CD14-positive monocyte (primary cell): ENCODE results near the gene AGBL1. TPM values are rescaled to one million over a fixed set of nuclear protein-coding genes. Genes with fewer than 3 reads are reported as not detected.

Experiments used
- DNase-seq, 3 donors: peaks; one replicate each; pipeline ENCODE4 v3.0.0-alpha.2; 2011 to 2022
- H2AFZ ChIP-seq: 2 replicates; pipeline ENCODE4 v1.6.0; 2012; ENCODE audit warnings: mild to moderate bottlenecking, low read depth, low read length, inconsistent platforms; ENCODE audit not compliant: insufficient read depth, poor library complexity, severe bottlenecking
- H3K27ac ChIP-seq, 2 donors: 1 replicate in 1 of 2; 2 replicates in 1 of 2; pipeline ENCODE4 v1.5.1; 2012 to 2013; ENCODE audit warnings: low read length in 2 of 2, control low read depth in 1 of 2, inconsistent platforms in 1 of 2, low read depth in 1 of 2, mild to moderate bottlenecking in 1 of 2
- H3K27me3 ChIP-seq, 2 donors: one replicate each; pipeline versions ENCODE4 v1.6.0 to v1.6.1; 2011 to 2013; ENCODE audit warnings: low read length in 2 of 2; ENCODE audit not compliant: control insufficient read depth in 2 of 2, insufficient read depth in 2 of 2
- H3K36me3 ChIP-seq, 2 donors: replicated peaks in 1 of 2; 1 replicate in 1 of 2; 2 replicates in 1 of 2; pipeline versions ENCODE4 v1.5.1 to v1.6.1; 2012 to 2013; ENCODE audit warnings: low read length in 2 of 2, control low read depth in 1 of 2, inconsistent platforms in 1 of 2, mild to moderate bottlenecking in 1 of 2; ENCODE audit not compliant: insufficient read depth in 2 of 2, control insufficient read depth in 1 of 2
- H3K4me1 ChIP-seq, 2 donors: 1 replicate in 1 of 2; 2 replicates in 1 of 2; pipeline versions ENCODE4 v1.5.1 to v1.6.1; 2012 to 2013; ENCODE audit warnings: low read length in 2 of 2, control low read depth in 1 of 2, inconsistent platforms in 1 of 2, mild to moderate bottlenecking in 1 of 2, moderate library complexity in 1 of 2; ENCODE audit not compliant: insufficient read depth in 2 of 2, control insufficient read depth in 1 of 2
- H3K4me2 ChIP-seq: replicated peaks from 2 replicates; pipeline ENCODE3; 2012; ENCODE audit warnings: low read length, moderate library complexity, mild to moderate bottlenecking; ENCODE audit not compliant: poor library complexity, severe bottlenecking; ENCODE audit errors: extremely low read depth
- H3K4me3 ChIP-seq, 3 experiments: fragments of 200-600 bp in 1 of 3; sonication (generic) in 1 of 3; replicated peaks in 1 of 3; 1 replicate in 2 of 3; 2 replicates in 1 of 3; pipeline ENCODE4 v1.5.1; 2011 to 2013; ENCODE audit warnings: low read length in 3 of 3, mild to moderate bottlenecking in 3 of 3, control low read depth in 2 of 3, low read depth in 2 of 3, inconsistent platforms in 1 of 3, moderate library complexity in 1 of 3
- H3K79me2 ChIP-seq: 2 replicates; pipeline ENCODE4 v1.6.0; 2012; ENCODE audit warnings: mild to moderate bottlenecking, control low read depth, inconsistent platforms, low read length, moderate library complexity; ENCODE audit not compliant: insufficient read depth
- H3K9ac ChIP-seq: 2 replicates; pipeline ENCODE4 v1.6.0; 2017; ENCODE audit warnings: low read length, mild to moderate bottlenecking; ENCODE audit not compliant: insufficient read depth, poor library complexity, severe bottlenecking
- H3K9me3 ChIP-seq, 2 donors: replicated peaks in 1 of 2; 1 replicate in 1 of 2; 2 replicates in 1 of 2; pipeline versions ENCODE4 v1.5.1 to v1.6.1; 2012 to 2013; ENCODE audit warnings: low read length in 2 of 2, control low read depth in 1 of 2; ENCODE audit not compliant: control insufficient read depth in 1 of 2, insufficient read depth in 1 of 2
- H4K20me1 ChIP-seq: 2 replicates; pipeline ENCODE4 v1.6.0; 2012; ENCODE audit warnings: mild to moderate bottlenecking, low read length, control low read depth, moderate library complexity; ENCODE audit not compliant: insufficient read depth
- H3K27ac Mint-ChIP-seq, 7 donors: one replicate each; pipeline ENCODE4 v1.8.0; 2020; ENCODE audit warnings: mild to moderate bottlenecking in 7 of 7, mixed read lengths in 7 of 7, moderate library complexity in 6 of 7, inconsistent platforms in 2 of 7
- H3K27me3 Mint-ChIP-seq, 3 donors: one replicate each; pipeline ENCODE4 v1.8.0; 2021 to 2022; ENCODE audit warnings: low read depth in 3 of 3, mild to moderate bottlenecking in 3 of 3, mixed read lengths in 3 of 3, moderate library complexity in 3 of 3, inconsistent platforms in 1 of 3
- H3K36me3 Mint-ChIP-seq, 2 donors: one replicate each; pipeline ENCODE4 v1.8.0; 2020; ENCODE audit warnings: mixed read lengths in 2 of 2, inconsistent platforms in 1 of 2, mild to moderate bottlenecking in 1 of 2
- H3K4me1 Mint-ChIP-seq: one replicate; pipeline ENCODE4 v1.8.0; 2020; ENCODE audit warnings: mild to moderate bottlenecking, mixed read lengths
- H3K4me3 Mint-ChIP-seq, 2 donors: one replicate each; pipeline ENCODE4 v1.8.0; 2020; ENCODE audit warnings: mild to moderate bottlenecking in 2 of 2, mixed read lengths in 2 of 2, moderate library complexity in 1 of 2
- H3K9me3 Mint-ChIP-seq, 7 donors: one replicate each; pipeline ENCODE4 v1.8.0; 2020 to 2022; ENCODE audit warnings: mixed read lengths in 7 of 7, mild to moderate bottlenecking in 6 of 7, moderate library complexity in 6 of 7, inconsistent platforms in 2 of 7
- CTCF ChIP-seq: fragments of 200-600 bp; IDR thresholded peaks from one replicate; pipeline ENCODE4 v1.8.0; 2022; ENCODE audit warnings: antibody characterized with exemption, mild to moderate bottlenecking
- WGBS: methylation state at CpG from one replicate; pipeline ENCODE4 v1.1.5; 2013; ENCODE audit warnings: missing lambda C conversion rate; ENCODE audit not compliant: insufficient coverage; 5-methylcytosine and 5-hydroxymethylcytosine counted together
- intact Hi-C, 2 donors: fragments of 100-400 bp; cut with micrococcal nuclease; formaldehyde crosslinking; loops; one replicate each; pipeline versions ENCODE4 v1.15.0 to v1.15.1; 2023
- polyA plus RNA-seq, 3 donors: library from polyadenylated mRNA; depleted of rRNA in 1 of 3; unstranded in 2 of 3; stranded (reverse) in 1 of 3; fragments of 300-500 nt in 2 of 3; fragments of >200 nt in 1 of 3; fragmentation: Illumina TruSeq in 2 of 3; gene quantifications; 1 replicate in 2 of 3; 2 replicates in 1 of 3; pipeline ENCODE4 v1.2.3, GENCODE V29; 2012 to 2021

Gene AGBL1
- polyA plus RNA-seq, 3 donors, result not detected

GRCh38 chr15:86042226-86042625 is 37.4 kb upstream of the AGBL1 start:
- Histone ChIP-seq H3K4me1 (no peaks in the 10 kb centered on the region), H2AFZ (no peak overlapping the region), H4K20me1 (no peaks in the 10 kb centered on the region), H3K27ac (no peak overlapping the region), H3K9ac (no peak overlapping the region), H3K4me3 (no peak overlapping the region), H3K36me3 (no peaks in the 10 kb centered on the region), H3K79me2 (no peaks in the 10 kb centered on the region), H3K9me3 (no peaks in the 10 kb centered on the region), H3K27me3 (no peaks in the 10 kb centered on the region), H3K4me2 (no peak overlapping the region)
- Mint-ChIP-seq H3K27me3 (peaks cover 0 to 7% (median 3%) of the 10 kb centered on the region in 3 donors), H3K4me1 (no peaks in the 10 kb centered on the region), H3K27ac (no peak overlapping the region), H3K36me3 (no peaks in the 10 kb centered on the region), H3K9me3 (peaks cover 0 to 4% (median 0%) of the 10 kb centered on the region in 7 donors), H3K4me3 (no peak overlapping the region)
- WGBS, result 100% methylated on average over 1 of the region's 1 CpG
- no peak for TF ChIP-seq CTCF
- no peak for DNase-seq
- intact Hi-C loops, result no loop called here

GRCh38 chr15:86044981-86045380 is 34.7 kb upstream of the AGBL1 start:
- Histone ChIP-seq H3K27me3 (no peaks in the 10 kb centered on the region), H2AFZ (no peak overlapping the region), H3K9me3 (no peaks in the 10 kb centered on the region), H3K36me3 (no peaks in the 10 kb centered on the region), H3K4me1 (no peaks in the 10 kb centered on the region), H3K4me3 (no peak overlapping the region), H3K4me2 (no peak overlapping the region), H4K20me1 (no peaks in the 10 kb centered on the region), H3K9ac (no peak overlapping the region), H3K27ac (no peak overlapping the region), H3K79me2 (no peaks in the 10 kb centered on the region)
- H3K27ac Mint-ChIP-seq, result no peak overlapping the region
- no peak for TF ChIP-seq CTCF
- peaks cover 0 to 4% (median 0%) of the 10 kb centered on the region in 7 donors for H3K9me3 Mint-ChIP-seq
- peaks cover 0 to 5% (median 3%) of the 10 kb centered on the region in 3 donors for H3K27me3 Mint-ChIP-seq
- H3K4me3 Mint-ChIP-seq, result no peak overlapping the region
- no peaks in the 10 kb centered on the region for H3K36me3 Mint-ChIP-seq
- WGBS, result 14% methylated on average over 1 of the region's 1 CpG
- intact Hi-C loops, result no loop called here
- no peaks in the 10 kb centered on the region for H3K4me1 Mint-ChIP-seq
- no peak for DNase-seq
